ENCODE results near the gene TANGO6.
"Not testable (repeated sequence)": the region's sequence is repeated elsewhere in the genome, so short reads cannot be mapped to it uniquely, and the experiment has no call there.

Gene TANGO6

GRCh38 chr16:68843482-68844210 lies at the start of gene TANGO6:
Gene TANGO6, plus strand, starts transcription at chr16:68843531. Its CDS starts 87 bp downstream, at chr16:68843618.
- DNase-seq (ENCODE audit: low read depth), result peak; percentile 80

GRCh38 chr16:68798398-68798797 lies 44.9 kb upstream of the TANGO6 start:
- no peak for DNase-seq (ENCODE audit: low read depth)

GRCh38 chr16:68800257-68800875 lies 43.0 kb upstream of the TANGO6 start:
- DNase-seq (ENCODE audit: low read depth), result no peak

- no peak for DNase-seq (ENCODE audit: low read depth)
Measured at GRCh38 chr16:68802190-68802589, 41.1 kb upstream of the TANGO6 start.

- no peak for DNase-seq (ENCODE audit: low read depth)
Measured at GRCh38 chr16:68806422-68806821, 36.9 kb upstream of the TANGO6 start.

- no peak for DNase-seq (ENCODE audit: low read depth)
Measured at GRCh38 chr16:68806981-68807380, 36.4 kb upstream of the TANGO6 start.

- no peak for DNase-seq (ENCODE audit: low read depth)
Measured at GRCh38 chr16:68814516-68814915, 28.8 kb upstream of the TANGO6 start.

GRCh38 chr16:68823401-68824135 lies 19.8 kb upstream of the TANGO6 start:
- no peak for DNase-seq (ENCODE audit: low read depth)

DNA sequence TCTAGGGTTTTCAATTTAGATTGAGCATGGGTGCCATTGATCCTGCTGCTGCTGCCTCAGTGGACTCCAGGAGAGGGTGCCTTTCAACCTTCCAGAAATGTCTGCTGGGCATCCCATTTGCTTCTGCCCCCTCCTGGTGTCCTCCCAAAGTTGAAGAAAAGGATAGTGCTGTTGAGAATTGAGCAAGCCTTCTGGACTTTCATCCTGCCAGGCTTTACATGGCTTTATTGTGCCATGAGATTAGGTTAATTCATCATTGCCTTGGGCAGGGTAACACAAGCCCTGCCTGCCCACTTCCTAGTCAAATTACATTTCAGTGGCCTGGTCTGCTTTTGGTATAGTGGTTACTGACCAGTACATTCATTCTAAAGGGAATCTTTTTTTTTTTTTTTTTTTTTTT lies 17.9 kb upstream of the TANGO6 start:
- DNase-seq (ENCODE audit: low read depth), result no peak

GRCh38 chr16:68826652-68827051 lies 16.7 kb upstream of the TANGO6 start:
- no peak for DNase-seq (ENCODE audit: low read depth)

- no peak for DNase-seq (ENCODE audit: low read depth)
Measured at GRCh38 chr16:68833251-68833650, 10.1 kb upstream of the TANGO6 start.

DNA sequence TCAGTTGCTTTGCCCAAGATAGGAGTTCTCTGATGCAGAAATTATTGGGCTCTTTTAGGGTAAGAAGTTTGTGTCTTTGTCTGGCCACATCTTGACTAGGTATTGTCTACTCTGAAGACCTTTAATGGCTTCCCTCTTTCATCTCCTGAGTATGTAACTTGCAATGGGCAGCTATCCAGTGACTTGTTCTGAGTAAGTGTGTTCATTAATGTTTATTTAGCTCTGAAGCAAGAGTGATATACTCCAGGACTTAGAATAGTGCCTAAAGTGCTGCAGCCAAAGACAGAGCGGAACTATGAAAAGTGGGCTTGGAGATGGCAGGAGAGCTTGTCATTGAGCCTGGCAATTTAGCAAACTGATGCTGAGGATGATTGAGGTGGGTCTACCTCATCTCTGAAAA lies 8.8 kb upstream of the TANGO6 start:
- no peak for DNase-seq (ENCODE audit: low read depth)

GRCh38 chr16:68835970-68836369 lies 7.4 kb upstream of the TANGO6 start:
- DNase-seq (ENCODE audit: low read depth), result no peak

DNA sequence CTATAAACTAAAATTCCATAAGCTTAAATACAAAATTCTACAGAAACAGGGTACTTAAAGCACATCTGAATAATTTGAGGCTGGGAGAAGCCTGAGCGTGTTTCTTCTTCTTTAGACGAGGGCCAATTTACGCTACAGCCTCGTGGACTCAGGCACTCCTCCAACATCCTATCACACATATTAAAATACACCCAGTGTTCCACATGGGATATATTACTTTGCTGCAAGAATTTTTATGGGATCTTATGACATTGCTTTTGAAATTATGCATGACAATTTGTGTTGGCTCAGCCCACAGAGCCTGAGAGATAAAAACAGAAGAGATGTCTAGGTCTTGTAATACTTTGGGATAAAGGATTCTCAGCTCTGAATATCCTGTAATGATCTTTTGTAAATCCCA lies 3.5 kb upstream of the TANGO6 start:
- DNase-seq (ENCODE audit: low read depth), result no peak

DNA sequence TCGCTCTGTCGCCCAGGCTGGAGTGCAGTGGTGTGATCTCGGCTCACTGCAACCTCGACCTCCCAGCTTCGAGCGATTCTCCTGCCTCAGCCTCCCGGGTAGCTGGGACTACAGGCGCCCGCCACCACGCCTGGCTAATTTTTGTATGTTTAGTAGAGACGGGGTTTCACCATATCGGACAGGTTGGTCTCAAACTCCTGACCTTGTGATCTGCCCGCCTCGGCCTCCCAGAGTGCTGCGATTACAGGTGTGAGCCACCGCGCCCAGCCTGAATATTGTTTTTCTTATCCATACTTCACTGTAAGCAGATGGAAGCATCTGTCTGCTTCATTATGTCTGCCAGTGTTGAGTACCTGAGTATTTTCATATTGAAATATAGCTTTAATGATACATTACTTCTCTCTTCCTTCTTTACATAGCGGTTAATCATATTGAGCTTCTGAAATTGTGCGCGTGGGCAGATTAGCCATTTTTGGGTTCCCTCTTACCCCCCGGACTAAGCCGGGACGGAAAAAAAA lies 308 bp upstream of the TANGO6 start:
- not testable (repeated sequence) for DNase-seq (ENCODE audit: low read depth)

- DNase-seq (ENCODE audit: low read depth), result no peak
Measured at GRCh38 chr16:68844211-68844564, 857 bp downstream of the TANGO6 start.

- DNase-seq (ENCODE audit: low read depth), result no peak
Measured at GRCh38 chr16:68848786-68849185, 5.5 kb downstream of the TANGO6 start.

GRCh38 chr16:68850481-68850880 lies 7.2 kb downstream of the TANGO6 start:
- DNase-seq (ENCODE audit: low read depth), result no peak

DNA sequence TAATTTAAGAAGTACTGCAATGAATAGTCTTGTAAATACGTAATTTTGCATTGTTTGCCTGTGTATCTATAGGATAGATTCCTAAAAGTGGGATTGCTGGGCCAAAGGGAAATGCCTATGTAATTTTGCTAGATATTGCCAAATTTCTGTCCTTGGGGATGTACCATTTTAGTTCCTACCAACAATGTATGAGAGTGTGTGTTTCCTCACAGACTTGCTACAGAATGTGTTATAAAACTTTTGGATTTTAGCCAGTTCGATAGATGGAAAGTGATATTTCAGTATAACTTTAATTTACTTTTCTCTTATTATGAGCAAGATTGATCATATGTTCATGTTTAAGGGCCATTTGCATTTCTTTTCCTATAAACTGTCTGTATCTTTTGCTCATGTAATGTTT lies 8.3 kb downstream of the TANGO6 start:
- DNase-seq (ENCODE audit: low read depth), result no peak

DNA sequence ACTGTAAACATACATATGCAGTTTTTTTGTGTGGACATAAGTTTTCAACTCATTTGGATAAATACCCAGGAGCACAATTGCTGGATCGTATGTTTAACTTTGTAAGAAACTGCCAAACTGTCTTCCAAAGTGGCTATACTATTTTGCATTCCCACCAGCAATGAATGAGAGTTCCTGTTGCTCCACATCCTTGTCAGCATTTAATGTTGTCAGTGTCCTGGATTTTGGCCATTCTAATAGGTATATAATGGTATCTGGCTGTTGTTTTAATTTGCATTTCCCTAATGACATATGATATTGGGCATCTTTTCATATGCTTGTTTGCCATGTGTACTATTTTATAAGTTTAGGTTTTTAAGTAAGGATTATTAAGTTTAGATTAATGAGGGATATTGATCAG lies 14.1 kb downstream of the TANGO6 start:
- no peak for DNase-seq (ENCODE audit: low read depth)

DNA sequence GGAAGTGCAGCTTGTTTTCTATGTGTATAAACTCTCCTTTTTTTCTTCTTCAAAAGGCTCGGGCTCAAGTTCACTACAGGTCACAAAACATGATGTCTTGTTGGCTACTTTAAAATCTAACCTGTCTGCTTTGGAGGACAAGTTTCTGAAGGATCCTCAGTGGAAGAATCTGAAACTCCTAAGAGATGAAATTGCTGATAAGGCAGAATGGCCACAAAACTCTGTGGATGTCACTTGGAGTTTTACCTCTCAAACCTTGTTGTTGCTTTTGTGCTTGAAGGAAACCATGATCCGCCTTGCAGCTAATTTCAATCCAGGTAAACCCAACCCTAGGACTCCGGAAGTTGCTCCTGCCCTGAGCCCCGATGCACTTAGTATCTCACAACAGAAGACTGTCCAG lies 16.5 kb downstream of the TANGO6 start:
- DNase-seq (ENCODE audit: low read depth), result no peak

GRCh38 chr16:68860978-68861892 lies 17.9 kb downstream of the TANGO6 start:
- DNase-seq (ENCODE audit: low read depth), result no peak

Measured in activated T-helper 1 cell treated with Interleukin-2 at 50 U/mL for 16 hours (primary cell).